Mucosa of descending colon (tissue), 3 donors: ENCODE data around the gene GRAMD1A. TPM values are rescaled to one million over a fixed set of nuclear protein-coding genes. Genes with fewer than 3 reads are reported as not detected.

Source experiments
- ATAC-seq: fragments of 200-7000 bp; cut with Tn5 transposase; one replicate; pipeline ENCODE4 v1.9.1; 2020; ENCODE audit warnings: mild to moderate bottlenecking, moderate library complexity
- DNase-seq, 3 donors: peaks; one replicate each; pipeline ENCODE4 v3.0.0-alpha.2; 2020
- H3K36me3 ChIP-seq: fragments of 200-600 bp; one replicate; pipeline ENCODE4 v1.8.0; 2021; ENCODE audit warnings: low read depth, mild to moderate bottlenecking
- H3K4me1 ChIP-seq: fragments of 200-600 bp; one replicate; pipeline ENCODE4 v1.8.0; 2021; ENCODE audit warnings: low read depth, mild to moderate bottlenecking
- H3K4me3 ChIP-seq: fragments of 200-600 bp; one replicate; pipeline ENCODE4 v1.8.0; 2021; ENCODE audit warnings: mild to moderate bottlenecking
- H3K9me3 ChIP-seq: fragments of 200-600 bp; one replicate; pipeline ENCODE4 v1.8.0; 2021; ENCODE audit warnings: mild to moderate bottlenecking
- CTCF ChIP-seq: fragments of 200-600 bp; IDR thresholded peaks from one replicate; pipeline ENCODE4 v1.8.0; 2022; ENCODE audit warnings: antibody characterized with exemption, mild to moderate bottlenecking
- intact Hi-C, 2 donors: fragments of 100-400 bp; cut with DNase I in 1 of 2; cut with micrococcal nuclease in 1 of 2; formaldehyde crosslinking; loops; one replicate each; pipeline versions ENCODE4 v1.11.0 to v1.11.1; 2022; cut with DNase I, micrococcal nuclease
- total RNA-seq, 3 donors: library from RNA; stranded (reverse); fragmentation: NEBNext Ultra II Directional in 2 of 3; extraction: Animal tissue kit (Norgen Biotek cat#: 25700) in 2 of 3; gene quantifications; one replicate each; pipeline versions ENCODE4 v1.2.1 to v1.2.4, GENCODE V29; 2021 to 2023
- donor health status: DM: no; HTN: no; CAD: no; lungs with moderate emphysema.
- donor health status: DM: no; HTN: no; CAD: no.
- donor health status: DM: no; HTN: yes; CAD: no.

GRAMD1A gene
- total RNA-seq, 3 donors from 2014 or later: 32.5 to 53.1 (median 33.8) TPM

GRCh38 chr19:35069696-35070095, 69.6 kb downstream of the GRAMD1A start:
- no peak for DNase-seq
- intact Hi-C loops: no loop called here

GRCh38 chr19:35070471-35070870, 70.3 kb downstream of the GRAMD1A start:
- intact Hi-C loops: no loop called here
- DNase-seq: no peak
- ATAC-seq: no peak
- peaks cover 7% of the 10 kb centered on the region for H3K9me3 ChIP-seq
- TF ChIP-seq CTCF: no peak
- no peaks in the 10 kb centered on the region for H3K4me1 ChIP-seq
- H3K36me3 ChIP-seq: no peaks in the 10 kb centered on the region
- H3K4me3 ChIP-seq: no peak overlapping the region

More at GRCh38 chr19:35069696-35070095, 69.6 kb downstream of the GRAMD1A start:
- ATAC-seq: no peak
- Histone ChIP-seq H3K4me3 (no peak overlapping the region), H3K36me3 (no peaks in the 10 kb centered on the region), H3K4me1 (no peaks in the 10 kb centered on the region), H3K9me3 (peaks cover 7% of the 10 kb centered on the region)
- TF ChIP-seq CTCF: no peak

DNA sequence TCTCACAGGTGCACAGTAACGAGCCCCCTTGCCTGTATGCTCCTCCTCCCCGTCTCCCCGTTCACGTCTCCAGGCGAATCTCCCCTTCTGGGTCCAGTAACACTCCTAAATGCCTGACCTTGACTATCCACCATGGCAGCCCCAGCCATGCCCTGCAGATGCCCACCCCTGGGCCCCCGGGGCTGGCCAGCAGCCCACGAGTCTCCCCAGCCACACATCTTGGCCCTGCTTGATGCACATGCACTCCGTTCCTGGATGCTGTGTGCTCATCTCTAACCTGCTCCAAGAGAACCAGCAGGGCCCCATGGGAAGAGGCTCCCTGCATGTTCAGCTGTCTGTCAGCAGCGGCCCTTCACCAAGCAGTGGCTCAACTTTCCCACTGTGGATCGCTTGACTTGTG, 73.4 kb downstream of the GRAMD1A start:
- DNase-seq: no peak
- H3K9me3 ChIP-seq: peaks cover 7% of the 10 kb centered on the region
- no peaks in the 10 kb centered on the region for H3K36me3 ChIP-seq
- no peak for TF ChIP-seq CTCF
- no peak for ATAC-seq
- no peaks in the 10 kb centered on the region for H3K4me1 ChIP-seq
- no peak overlapping the region for H3K4me3 ChIP-seq
- intact Hi-C loops: no loop called here

- TF ChIP-seq CTCF: no peak
- ATAC-seq: no peak
- no peak overlapping the region for H3K4me3 ChIP-seq
- H3K4me1 ChIP-seq: no peaks in the 10 kb centered on the region
- DNase-seq: no peak
- H3K9me3 ChIP-seq: peaks cover 7% of the 10 kb centered on the region
- no peaks in the 10 kb centered on the region for H3K36me3 ChIP-seq
- intact Hi-C loops: no loop called here
Observed at GRCh38 chr19:35073941-35074340, 73.8 kb downstream of the GRAMD1A start.

DNA sequence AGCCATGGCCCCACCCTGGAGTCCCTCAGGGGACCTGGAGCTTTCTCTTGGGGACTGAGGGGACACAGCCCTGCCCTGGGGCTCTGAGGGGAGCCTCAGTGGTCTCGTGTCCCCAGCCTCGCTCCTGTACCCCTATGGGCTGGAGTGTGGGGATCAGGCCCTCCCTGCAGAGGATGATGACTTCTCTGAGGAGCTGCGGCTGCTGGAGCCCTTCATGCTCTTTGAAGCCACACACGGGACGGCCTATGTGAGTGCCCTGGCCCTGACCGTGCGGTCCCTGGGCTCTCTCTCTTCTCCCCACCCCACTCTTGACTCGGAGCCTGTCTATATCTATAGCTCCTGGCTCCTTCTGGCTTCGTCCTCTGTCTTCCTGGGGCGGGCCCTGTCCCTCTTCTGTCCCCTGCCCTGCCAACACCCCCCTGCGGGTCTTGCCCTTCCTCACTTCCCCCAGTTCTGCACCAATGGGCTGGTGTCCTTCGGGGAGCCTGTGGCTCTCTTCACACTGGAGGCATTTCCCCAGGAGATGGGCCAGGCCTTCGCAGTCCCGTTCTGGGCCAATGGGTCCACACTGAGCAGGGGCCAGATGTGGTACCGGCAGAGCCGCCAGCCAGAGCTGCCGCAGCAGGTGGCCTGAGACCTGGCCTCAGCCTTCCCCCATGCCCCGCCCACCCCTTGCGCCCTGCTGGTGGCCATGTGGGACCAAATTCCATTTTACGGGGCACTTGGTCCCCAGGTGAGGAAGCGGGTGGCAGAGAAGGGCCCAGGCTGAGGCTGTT, 74.5 kb downstream of the GRAMD1A start:
- ATAC-seq (no peak), DNase-seq (no peak)
- H3K4me1 ChIP-seq: no peaks in the 10 kb centered on the region
- no peak overlapping the region for H3K4me3 ChIP-seq
- H3K9me3 ChIP-seq: peaks cover 7% of the 10 kb centered on the region
- intact Hi-C loops: no loop called here
- H3K36me3 ChIP-seq: no peaks in the 10 kb centered on the region
- no peak for TF ChIP-seq CTCF
